Vagina (tissue), 2 donors: Measurements from ENCODE around the gene TMEM144.

ENCODE experiments used
- POLR2A ChIP-seq, 2 donors: fragments of 450-650 bp; IDR thresholded peaks; one replicate each; pipeline ENCODE4 v1.6.1; 2017; ENCODE audit warnings: antibody characterized with exemption in 2 of 2, mild to moderate bottlenecking in 2 of 2, moderate library complexity in 2 of 2
- POLR2AphosphoS5 ChIP-seq, 2 donors: sonication (generic); formaldehyde crosslinking; IDR thresholded peaks; one replicate each; pipeline ENCODE4 v1.9.0; 2017; ENCODE audit warnings: antibody characterized with exemption in 2 of 2, mild to moderate bottlenecking in 2 of 2, low read depth in 1 of 2; ENCODE audit not compliant: insufficient read depth in 1 of 2

GRCh38 chr4:158234671-158235070, 24.4 kb downstream of the TMEM144 start:
- no peak for TF ChIP-seq POLR2AphosphoS5 (IDR thresholded peaks at IDR 0.05; ENCODE audit: insufficient read depth in 1 of 2, low read depth in 1 of 2)
- no peak for TF ChIP-seq POLR2A (IDR thresholded peaks at IDR 0.05)
